Hematopoietic multipotent progenitor cell treated with erythropoietin and hydrocortisone succinate and interleukin-3 and kit ligand, for 17 days (in vitro differentiated cells): ENCODE data around the gene MRGPRX2.

Experiments used
- DNase-seq: peaks from one replicate; pipeline ENCODE4 v3.0.0-alpha.2; 2015; ENCODE audit warnings: low spot score

The MRGPRX2 gene

GRCh38 chr11:19060629-19061028 lies at the start of gene MRGPRX2:
Gene MRGPRX2 (minus strand): TSS chr11:19060717. CDS start chr11:19056402, 4,315 bp downstream.
- no peak for DNase-seq

DNA sequence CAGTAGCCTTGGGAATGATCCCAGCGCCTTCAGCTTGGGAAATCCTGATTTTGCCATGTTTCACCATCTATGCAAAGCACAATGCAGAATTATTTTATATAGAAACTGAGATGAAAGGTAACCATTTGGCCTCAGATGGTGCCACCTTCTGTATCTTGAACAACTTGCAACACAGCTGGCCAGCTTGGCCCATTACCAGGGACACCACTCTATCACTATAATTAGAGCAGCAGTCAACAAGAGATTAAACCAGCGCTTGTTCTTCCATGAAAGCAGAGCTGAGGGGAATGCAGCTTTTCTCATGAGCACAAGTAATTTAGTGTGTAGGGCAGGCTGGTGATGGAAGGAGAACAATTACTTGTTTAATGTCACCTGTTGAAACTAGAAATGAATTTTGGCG lies 49.8 kb upstream of the MRGPRX2 start:
- no peak for DNase-seq

GRCh38 chr11:19107125-19107524 lies 46.6 kb upstream of the MRGPRX2 start:
- DNase-seq: no peak

DNA sequence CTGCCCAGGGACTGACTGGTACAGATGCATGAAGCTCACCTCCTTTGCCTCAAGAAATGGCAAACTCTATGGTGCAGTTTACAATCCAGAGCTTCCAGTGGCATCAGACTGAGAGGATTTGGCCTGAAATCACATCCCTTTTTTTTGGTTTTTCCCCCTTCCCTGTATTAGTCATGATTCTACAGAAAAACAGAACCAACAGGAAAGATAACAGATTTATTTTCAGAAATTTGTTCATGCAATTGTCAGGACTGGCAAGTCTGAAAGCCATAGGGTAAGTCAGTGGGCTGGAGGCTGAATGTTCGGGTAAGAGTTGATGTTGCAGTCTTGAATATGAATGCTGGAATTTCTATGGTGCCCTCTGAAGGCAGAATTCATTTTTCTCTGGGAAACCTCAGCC lies 44.5 kb upstream of the MRGPRX2 start:
- no peak for DNase-seq

GRCh38 chr11:19102521-19102900 lies 42.0 kb upstream of the MRGPRX2 start:
- DNase-seq: no peak

DNA sequence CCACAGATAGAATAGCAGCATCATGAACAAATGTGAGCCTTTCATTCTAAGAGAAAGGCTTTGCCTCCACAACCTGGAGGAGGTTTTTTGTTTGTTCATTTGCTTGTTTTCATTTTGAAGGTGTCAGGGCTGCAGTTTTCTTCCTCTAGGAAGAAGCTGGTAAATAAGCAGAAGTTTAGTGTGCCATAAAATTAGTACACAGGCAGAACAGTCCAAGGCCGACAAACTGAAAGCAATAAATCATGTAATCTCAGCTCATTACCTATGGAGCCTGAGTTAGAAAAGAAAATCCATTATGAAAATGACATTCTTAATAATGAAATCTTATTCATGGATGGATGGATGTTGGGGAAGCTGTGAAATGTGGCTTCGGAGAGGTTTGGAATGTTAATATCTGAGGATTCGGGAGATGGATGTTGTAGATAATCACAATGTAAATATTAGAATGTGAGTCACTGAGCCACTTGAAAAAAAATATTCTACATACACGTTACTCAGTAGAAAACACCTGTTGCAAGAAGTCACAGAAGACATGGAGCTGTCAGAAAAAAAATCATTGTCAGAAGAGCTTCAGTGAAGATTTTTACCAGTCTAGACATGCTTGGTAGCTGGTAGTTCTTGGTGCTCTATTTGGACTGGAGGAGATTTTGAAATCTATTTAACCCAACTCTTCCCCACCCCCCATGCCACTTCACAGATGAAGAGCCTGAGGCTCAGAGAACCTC lies 41.4 kb upstream of the MRGPRX2 start:
- no peak for DNase-seq

DNA sequence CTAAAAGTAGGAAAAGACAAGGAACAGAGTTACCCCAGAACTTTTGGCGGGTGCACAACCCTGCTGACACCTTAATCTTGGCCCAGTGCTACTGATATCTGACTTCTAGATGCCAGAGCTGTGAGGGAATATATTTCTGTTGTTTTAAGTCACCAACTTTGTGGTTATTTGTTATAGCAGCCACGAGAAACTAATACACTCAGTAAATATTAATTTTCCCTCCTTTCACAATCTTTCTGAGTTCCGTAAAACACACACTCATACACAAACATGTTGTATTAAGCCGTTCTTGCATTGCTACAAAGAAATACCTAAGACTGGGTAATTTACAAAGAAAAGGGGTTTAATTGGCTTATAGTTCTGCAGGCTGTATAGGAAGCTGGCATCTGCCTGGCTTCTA lies 40.4 kb upstream of the MRGPRX2 start:
- DNase-seq: no peak

- DNase-seq: no peak
Observed at GRCh38 chr11:19099093-19099492, 38.6 kb upstream of the MRGPRX2 start.

DNA sequence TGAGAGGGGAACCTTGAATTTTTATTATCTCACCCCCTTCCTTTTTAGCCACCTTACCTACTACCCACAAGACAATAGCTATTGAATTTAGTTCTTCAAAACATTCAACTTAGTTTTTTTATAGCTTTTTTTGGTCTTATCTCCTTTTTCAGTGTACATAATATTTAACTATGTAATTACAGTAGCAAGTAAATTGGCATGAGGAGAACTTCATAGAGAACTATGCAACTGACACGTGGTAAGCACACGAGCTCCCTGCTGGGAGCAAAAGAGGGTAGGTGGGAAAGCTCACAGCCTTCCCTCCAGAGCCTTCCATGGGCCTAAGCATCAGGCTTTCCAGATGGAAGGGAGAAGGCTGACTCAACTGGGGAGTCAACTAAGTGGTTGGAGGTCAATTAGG lies 34.3 kb upstream of the MRGPRX2 start:
- DNase-seq: no peak

GRCh38 chr11:19093976-19094375 lies 33.5 kb upstream of the MRGPRX2 start:
- DNase-seq: no peak

DNA sequence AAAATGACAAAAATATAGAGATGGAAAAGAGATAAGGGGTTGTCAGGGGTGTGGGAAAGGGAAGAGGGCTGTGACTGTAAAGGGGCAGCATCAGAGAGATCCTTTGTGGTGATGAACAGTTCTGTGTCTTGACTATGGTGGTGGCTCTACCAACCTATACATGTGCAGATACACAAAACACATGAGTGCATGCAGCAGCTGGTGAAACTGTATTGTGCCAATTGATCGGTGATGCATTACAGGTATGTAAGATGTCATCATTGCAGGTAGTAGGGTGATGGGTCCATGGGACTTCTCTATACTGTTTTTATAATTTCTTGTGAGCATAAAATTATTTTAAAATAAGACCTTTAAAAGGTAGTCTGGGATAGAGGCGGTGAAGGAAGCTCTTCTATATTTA lies 32.3 kb upstream of the MRGPRX2 start:
- DNase-seq: no peak

DNA sequence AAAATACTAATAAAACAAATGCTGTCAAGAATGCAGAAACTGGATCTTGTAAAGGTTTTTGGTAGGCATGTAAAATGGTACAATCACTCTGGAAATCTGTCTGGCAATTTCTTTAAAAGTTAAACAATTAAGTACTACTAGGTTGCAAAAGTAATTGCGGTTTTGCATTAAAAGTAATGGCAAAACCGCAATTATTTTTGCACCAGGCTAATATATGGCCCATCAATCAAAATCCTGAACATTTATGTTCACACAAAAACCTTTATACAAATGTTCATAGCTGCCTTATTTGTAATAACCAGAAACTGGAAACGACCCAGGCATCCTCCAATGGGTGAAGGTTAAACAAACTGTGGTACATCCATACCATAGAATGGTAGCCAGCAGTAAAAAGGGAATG lies 31.8 kb upstream of the MRGPRX2 start:
- DNase-seq: no peak

GRCh38 chr11:19091366-19091765 lies 30.8 kb upstream of the MRGPRX2 start:
- no peak for DNase-seq

DNA sequence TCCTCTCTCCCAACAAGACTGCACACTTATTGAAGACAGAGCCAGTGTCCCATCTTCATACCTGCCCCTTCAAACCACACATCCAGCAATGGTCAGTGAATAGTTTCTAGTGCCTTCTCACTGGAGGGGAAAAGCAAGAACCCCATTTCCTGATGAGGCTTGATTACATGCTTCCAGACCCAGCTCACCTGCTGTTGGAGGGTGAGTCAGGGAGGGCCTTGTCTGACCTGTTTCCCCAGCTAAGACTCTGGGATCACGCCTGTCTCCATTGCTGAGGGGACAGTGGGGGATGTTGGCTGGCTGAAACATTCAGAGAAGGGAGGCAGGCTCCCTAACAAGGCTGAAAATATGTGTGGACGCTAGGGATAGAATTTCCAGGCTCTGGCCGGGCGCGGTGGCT lies 28.9 kb upstream of the MRGPRX2 start:
- no peak for DNase-seq

- DNase-seq: no peak
Observed at GRCh38 chr11:19088791-19089190, 28.3 kb upstream of the MRGPRX2 start.

GRCh38 chr11:19087658-19088057 lies 27.1 kb upstream of the MRGPRX2 start:
- no peak for DNase-seq

DNA sequence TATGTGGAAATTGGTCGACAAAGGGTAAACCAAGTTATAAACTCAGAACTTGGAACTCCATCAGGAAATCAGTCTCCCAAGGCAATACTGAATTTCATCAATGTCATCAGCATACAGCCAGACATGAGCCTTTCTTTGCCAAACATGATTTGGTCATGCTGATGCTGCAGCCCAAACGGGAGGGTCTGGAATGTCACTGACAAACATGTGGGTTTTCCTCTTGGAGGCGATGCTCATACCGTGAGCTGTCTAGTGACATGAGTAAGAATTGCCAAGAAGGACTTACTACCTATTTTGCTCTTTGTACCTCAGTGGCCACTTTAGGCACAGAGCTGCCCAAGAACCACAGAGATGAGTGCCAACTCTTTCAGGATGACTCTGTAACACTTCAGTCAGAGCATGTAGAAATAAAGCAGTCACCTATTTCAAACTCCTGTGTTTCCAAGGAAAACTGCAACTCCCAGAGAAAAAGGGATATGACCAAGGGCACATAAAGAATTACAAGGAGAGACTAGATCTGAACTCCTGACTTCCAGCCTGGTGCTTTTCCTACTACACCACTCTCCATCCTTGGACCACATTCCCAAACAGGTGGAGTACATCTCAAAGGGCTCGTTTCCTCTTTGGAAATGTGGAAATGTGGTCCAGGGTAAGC lies 24.3 kb upstream of the MRGPRX2 start:
- no peak for DNase-seq

DNA sequence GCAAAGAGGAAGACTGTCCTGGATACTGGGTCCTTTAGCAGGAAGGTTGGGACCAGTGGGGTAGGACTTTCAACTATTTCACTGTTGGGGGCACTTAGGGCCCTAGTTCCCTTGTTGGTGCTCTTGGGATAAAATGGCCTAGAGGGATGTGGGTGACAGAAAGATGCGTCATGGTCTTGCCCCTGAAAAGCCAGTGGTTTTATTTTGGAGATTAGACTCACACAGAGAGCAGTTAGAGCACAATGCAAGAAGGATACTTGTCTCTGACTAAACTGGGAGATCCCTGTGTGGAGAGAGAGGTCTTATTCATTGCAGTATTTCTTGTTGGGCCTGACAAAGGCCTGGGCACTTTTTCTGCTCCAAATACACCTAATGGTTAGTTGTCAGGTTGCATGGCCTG lies 22.6 kb upstream of the MRGPRX2 start:
- no peak for DNase-seq

DNA sequence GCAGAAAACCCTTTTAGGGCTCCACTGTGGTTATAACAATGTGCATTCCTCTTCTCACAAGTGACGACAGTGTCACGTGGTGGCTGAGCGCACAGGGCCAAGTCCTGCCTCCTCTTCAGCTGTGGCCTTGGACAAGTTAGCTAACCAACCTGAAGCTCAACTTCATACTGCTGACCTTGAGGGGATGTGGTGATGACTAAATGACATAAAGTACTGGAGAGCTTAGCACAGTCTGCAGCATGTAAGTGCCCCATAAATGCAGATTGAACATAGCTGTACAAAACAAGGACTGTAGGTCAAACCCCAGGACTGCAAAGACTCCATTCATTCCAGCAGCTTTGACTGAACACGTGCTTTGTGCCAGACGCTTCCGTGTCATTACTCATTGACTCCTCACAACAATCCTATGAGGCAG lies 20.1 kb upstream of the MRGPRX2 start:
- DNase-seq: no peak

GRCh38 chr11:19079643-19080440 lies 19.3 kb upstream of the MRGPRX2 start:
- DNase-seq: no peak

- DNase-seq: no peak
Observed at GRCh38 chr11:19077965-19078364, 17.4 kb upstream of the MRGPRX2 start.

- peak; percentile 52 for DNase-seq
Observed at GRCh38 chr11:19076744-19077589, 16.4 kb upstream of the MRGPRX2 start.
